ENCODE measurements around the gene GYG1.

DNA sequence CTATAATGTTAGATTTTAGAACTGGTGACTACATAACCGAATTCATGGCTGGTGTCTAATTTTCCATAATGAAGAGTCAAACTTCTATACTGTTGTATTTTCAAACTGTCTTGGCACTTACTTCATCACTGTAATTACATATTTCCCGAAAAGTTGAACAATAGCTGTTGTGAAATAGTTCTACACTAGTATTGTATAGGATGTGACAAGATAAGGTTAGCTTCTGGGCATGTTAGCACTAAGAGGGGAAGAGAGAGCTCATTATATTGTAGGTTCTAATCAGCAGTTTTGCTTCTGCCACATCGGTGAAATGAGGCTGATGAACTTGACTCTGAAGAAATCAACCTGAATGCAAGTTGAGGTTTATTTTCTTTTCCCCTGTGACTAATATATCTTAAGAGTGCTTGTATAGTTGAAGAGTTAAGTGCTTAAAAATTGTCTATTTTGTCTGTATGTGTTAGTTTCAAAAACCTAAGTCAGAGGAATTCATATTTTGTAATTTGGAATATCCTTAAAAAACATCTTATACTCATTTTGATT lies 8.9 kb downstream of the GYG1 start:
- TF ChIP-seq, protein P1, sequence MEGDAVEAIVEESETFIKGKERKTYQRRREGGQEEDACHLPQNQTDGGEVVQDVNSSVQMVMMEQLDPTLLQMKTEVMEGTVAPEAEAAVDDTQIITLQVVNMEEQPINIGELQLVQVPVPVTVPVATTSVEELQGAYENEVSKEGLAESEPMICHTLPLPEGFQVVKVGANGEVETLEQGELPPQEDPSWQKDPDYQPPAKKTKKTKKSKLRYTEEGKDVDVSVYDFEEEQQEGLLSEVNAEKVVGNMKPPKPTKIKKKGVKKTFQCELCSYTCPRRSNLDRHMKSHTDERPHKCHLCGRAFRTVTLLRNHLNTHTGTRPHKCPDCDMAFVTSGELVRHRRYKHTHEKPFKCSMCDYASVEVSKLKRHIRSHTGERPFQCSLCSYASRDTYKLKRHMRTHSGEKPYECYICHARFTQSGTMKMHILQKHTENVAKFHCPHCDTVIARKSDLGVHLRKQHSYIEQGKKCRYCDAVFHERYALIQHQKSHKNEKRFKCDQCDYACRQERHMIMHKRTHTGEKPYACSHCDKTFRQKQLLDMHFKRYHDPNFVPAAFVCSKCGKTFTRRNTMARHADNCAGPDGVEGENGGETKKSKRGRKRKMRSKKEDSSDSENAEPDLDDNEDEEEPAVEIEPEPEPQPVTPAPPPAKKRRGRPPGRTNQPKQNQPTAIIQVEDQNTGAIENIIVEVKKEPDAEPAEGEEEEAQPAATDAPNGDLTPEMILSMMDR (IDR thresholded peaks at IDR 0.05): no peak
- TF ChIP-seq EZH2 (IDR thresholded peaks at IDR 0.05; ENCODE audit: borderline replicate concordance, insufficient read depth, low read depth, low read length, poor library complexity, severe bottlenecking): no peak
